ENCODE data around the gene TNFSF9. TPM values are rescaled to one million over a fixed set of nuclear protein-coding genes. Genes with fewer than 3 reads are reported as not detected.

The TNFSF9 gene
- total and polyA plus RNA-seq, 2 donors (not counting 1 experiment from before 2014, with no cell fraction given): 11.7 to 24.3 TPM

DNA sequence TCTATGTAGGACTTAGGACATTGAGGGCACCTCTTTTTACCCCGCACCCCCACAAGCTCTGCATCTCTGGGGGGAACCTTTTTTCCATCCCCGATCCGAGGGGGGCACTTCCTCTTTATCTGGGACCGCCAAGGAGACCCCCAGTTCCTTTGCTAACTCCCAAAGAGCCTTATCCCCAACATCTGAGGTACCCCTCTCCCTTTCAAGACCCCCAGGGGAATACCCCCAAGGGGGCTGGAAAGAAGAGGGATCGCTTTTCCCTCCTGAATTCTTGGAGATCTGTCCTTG, 1.1 kb downstream of the TNFSF9 start:
- Mint-ChIP-seq H3K27me3 (peaks cover 11% of the 10 kb centered on the region), H3K4me3 (peak overlapping the region; percentile 87), H3K9me3 (ENCODE audit: insufficient read depth) (no peaks in the 10 kb centered on the region), H3K4me1 (peaks cover 69% of the 10 kb centered on the region), H3K27ac (peak overlapping the region; percentile 82)
- no peak overlapping the region for H2AFZ ChIP-seq (ENCODE audit: insufficient read depth, low read depth, low read length, poor library complexity, severe bottlenecking)
- no peaks in the 10 kb centered on the region for H3K36me3 ChIP-seq (replicated peaks in 1 of 2; ENCODE audit: control extremely low read depth in 1 of 2, control insufficient read depth in 1 of 2, extremely low read depth in 1 of 2, insufficient read depth in 2 of 2, low read length in 1 of 2)
- peaks cover 0 to 20% (median 3%) of the 10 kb centered on the region in 3 donors for H3K9me3 ChIP-seq (ENCODE audit: control extremely low read depth in 1 of 3, control insufficient read depth in 2 of 3, insufficient read depth in 1 of 3, low read length in 2 of 3)
- 53% methylated on average over 2 of the region's 5 CpGs for WGBS (ENCODE audit: insufficient coverage)
- no peaks in the 10 kb centered on the region for H3K79me2 ChIP-seq (ENCODE audit: control insufficient read depth, insufficient read depth, low read length)
- peak overlapping the region; percentile 64 for H3K9ac ChIP-seq (ENCODE audit: low read length)
- H3K4me3 ChIP-seq (ENCODE audit: control extremely low read depth in 1 of 5, extremely low read depth in 1 of 5, insufficient read depth in 1 of 5, low read depth in 2 of 5, low read length in 4 of 5): peak overlapping the region in 4 of 5 experiments; percentile 50 to 66 (median 60)
- H3K27ac ChIP-seq (ENCODE audit: low read length in 2 of 2): peak overlapping the region in 1 of 2 donors; percentile 22
- intact Hi-C loops (cut with micrococcal nuclease): loop anchor here (1.0 kb wide), 1 partner anchor 10 kb away; no protein-coding TSS in a partner anchor
- ATAC-seq (ENCODE audit: low read depth) (no peak), DNase-seq (no peak)
- peaks cover 0 to 17% (median 7%) of the 10 kb centered on the region in 4 experiments for H3K27me3 ChIP-seq (replicated peaks in 1 of 4; ENCODE audit: control extremely low read depth in 1 of 4, control insufficient read depth in 3 of 4, insufficient read depth in 4 of 4, low read length in 3 of 4)
- no peak for TF ChIP-seq EZH2 (IDR thresholded peaks at IDR 0.05; ENCODE audit: borderline replicate concordance, insufficient read depth, low read depth, low read length, poor library complexity, severe bottlenecking)
- TF ChIP-seq, protein P1, sequence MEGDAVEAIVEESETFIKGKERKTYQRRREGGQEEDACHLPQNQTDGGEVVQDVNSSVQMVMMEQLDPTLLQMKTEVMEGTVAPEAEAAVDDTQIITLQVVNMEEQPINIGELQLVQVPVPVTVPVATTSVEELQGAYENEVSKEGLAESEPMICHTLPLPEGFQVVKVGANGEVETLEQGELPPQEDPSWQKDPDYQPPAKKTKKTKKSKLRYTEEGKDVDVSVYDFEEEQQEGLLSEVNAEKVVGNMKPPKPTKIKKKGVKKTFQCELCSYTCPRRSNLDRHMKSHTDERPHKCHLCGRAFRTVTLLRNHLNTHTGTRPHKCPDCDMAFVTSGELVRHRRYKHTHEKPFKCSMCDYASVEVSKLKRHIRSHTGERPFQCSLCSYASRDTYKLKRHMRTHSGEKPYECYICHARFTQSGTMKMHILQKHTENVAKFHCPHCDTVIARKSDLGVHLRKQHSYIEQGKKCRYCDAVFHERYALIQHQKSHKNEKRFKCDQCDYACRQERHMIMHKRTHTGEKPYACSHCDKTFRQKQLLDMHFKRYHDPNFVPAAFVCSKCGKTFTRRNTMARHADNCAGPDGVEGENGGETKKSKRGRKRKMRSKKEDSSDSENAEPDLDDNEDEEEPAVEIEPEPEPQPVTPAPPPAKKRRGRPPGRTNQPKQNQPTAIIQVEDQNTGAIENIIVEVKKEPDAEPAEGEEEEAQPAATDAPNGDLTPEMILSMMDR (IDR thresholded peaks at IDR 0.05): no peak
- ChIA-PET POLR2A (interaction anchor here (1.1 to 1.5 kb wide), 2 partner anchors 10 to 46 kb away, joined by 4 to 7 read pairs; no protein-coding TSS in a partner anchor), CTCF (interaction anchor here (1.4 kb wide), 2 partner anchors 15 to 56 kb away, joined by 3 to 6 read pairs; no protein-coding TSS in a partner anchor)
- H3K4me1 ChIP-seq (ENCODE audit: control insufficient read depth in 2 of 2, insufficient read depth in 2 of 2, low read length in 2 of 2): peaks cover 54 to 74% of the 10 kb centered on the region in 2 donors
- peaks cover 5% of the 10 kb centered on the region for H4K20me1 ChIP-seq (ENCODE audit: control insufficient read depth, insufficient read depth, low read length, poor library complexity, severe bottlenecking)
- H3K4me2 ChIP-seq (replicated peaks; ENCODE audit: low read depth, low read length, poor library complexity, severe bottlenecking): peak overlapping the region; percentile 87

DNA sequence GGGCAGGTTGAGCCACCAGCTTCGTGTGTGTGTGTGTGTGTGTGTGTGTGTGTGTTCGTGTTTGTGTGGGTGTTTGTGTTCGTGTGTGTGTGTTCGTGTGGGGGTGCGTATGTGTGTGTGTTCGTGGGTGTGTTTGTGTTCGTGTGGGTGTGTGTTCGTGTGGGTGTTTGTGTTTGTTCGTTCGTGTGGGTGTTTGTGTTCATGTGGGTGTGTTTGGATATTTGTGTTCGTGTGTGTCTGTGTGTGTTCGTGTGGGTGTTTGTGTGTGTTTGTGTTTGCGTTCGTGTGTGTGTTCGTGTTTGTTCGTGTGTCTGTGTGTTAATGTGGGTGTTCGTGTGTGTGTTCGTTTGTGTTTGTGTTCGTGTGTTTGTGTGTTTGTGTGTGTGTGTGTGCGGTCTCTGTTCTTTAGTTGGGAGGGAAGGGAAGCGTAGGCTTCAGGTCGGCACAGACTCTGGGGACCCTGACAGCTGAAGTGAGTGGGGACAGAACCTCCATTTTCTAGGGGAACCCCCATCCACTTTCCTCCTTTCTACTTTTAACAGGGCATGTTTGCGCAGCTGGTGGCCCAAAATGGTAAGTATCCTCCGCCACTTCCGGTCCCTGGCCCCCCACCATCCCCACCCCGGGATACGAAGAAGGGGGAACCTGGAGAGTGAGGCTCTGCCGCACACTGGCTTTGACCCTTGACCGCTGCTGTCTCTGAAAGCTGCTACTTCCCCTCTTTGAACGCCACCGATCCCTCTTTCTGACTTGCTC, 1.6 kb downstream of the TNFSF9 start:
- Histone ChIP-seq H4K20me1 (ENCODE audit: control insufficient read depth, insufficient read depth, low read length, poor library complexity, severe bottlenecking) (peaks cover 5% of the 10 kb centered on the region), H3K79me2 (ENCODE audit: control insufficient read depth, insufficient read depth, low read length) (no peaks in the 10 kb centered on the region), H3K4me3 (ENCODE audit: control extremely low read depth in 1 of 5, extremely low read depth in 1 of 5, insufficient read depth in 1 of 5, low read depth in 2 of 5, low read length in 4 of 5) (peak overlapping the region in 4 of 5 experiments; percentile 50 to 66 (median 60)), H3K27ac (ENCODE audit: low read length in 2 of 2) (peak overlapping the region in 1 of 2 donors; percentile 22), H3K9me3 (ENCODE audit: control extremely low read depth in 1 of 3, control insufficient read depth in 2 of 3, insufficient read depth in 1 of 3, low read length in 2 of 3) (peaks cover 0 to 21% (median 3%) of the 10 kb centered on the region in 3 donors), H3K27me3 (replicated peaks in 1 of 4; ENCODE audit: control extremely low read depth in 1 of 4, control insufficient read depth in 3 of 4, insufficient read depth in 4 of 4, low read length in 3 of 4) (peaks cover 0 to 17% (median 7%) of the 10 kb centered on the region in 4 experiments), H3K9ac (ENCODE audit: low read length) (peak overlapping the region; percentile 64), H3K4me1 (ENCODE audit: control insufficient read depth in 2 of 2, insufficient read depth in 2 of 2, low read length in 2 of 2) (peaks cover 57 to 74% of the 10 kb centered on the region in 2 donors), H2AFZ (ENCODE audit: insufficient read depth, low read depth, low read length, poor library complexity, severe bottlenecking) (no peak overlapping the region), H3K4me2 (replicated peaks; ENCODE audit: low read depth, low read length, poor library complexity, severe bottlenecking) (peak overlapping the region; percentile 87), H3K36me3 (replicated peaks in 1 of 2; ENCODE audit: control extremely low read depth in 1 of 2, control insufficient read depth in 1 of 2, extremely low read depth in 1 of 2, insufficient read depth in 2 of 2, low read length in 1 of 2) (no peaks in the 10 kb centered on the region)
- ChIA-PET POLR2A (interaction anchor here (1.1 to 1.5 kb wide), 3 partner anchors 10 to 45 kb away, joined by 4 to 7 read pairs (median 4); no protein-coding TSS in a partner anchor), CTCF (interaction anchor here (1.4 kb wide), 2 partner anchors 16 to 55 kb away, joined by 3 to 6 read pairs; no protein-coding TSS in a partner anchor)
- DNase-seq (peak; percentile 71), ATAC-seq (ENCODE audit: low read depth) (no peak)
- Mint-ChIP-seq H3K4me1 (peaks cover 72% of the 10 kb centered on the region), H3K4me3 (peak overlapping the region; percentile 87), H3K27ac (peak overlapping the region; percentile 82), H3K9me3 (ENCODE audit: insufficient read depth) (no peaks in the 10 kb centered on the region), H3K27me3 (peaks cover 11% of the 10 kb centered on the region)
- intact Hi-C loops (cut with micrococcal nuclease): loop anchor here (1.0 kb wide), 1 partner anchor 10 kb away; no protein-coding TSS in a partner anchor
- no peak for TF ChIP-seq EZH2 (IDR thresholded peaks at IDR 0.05; ENCODE audit: borderline replicate concordance, insufficient read depth, low read depth, low read length, poor library complexity, severe bottlenecking)
- TF ChIP-seq, protein P1 (IDR thresholded peaks at IDR 0.05): no peak
- 27% methylated on average over 28 of the region's 31 CpGs for WGBS (ENCODE audit: insufficient coverage)
